NCI-H2227 (cell line): Measurements from ENCODE around the gene RIMOC1.

Source experiments
- DNase-seq: peaks from one replicate; lab custom pipeline; 2025; ENCODE audit not compliant: unreplicated experiment; lab: John Stamatoyannopoulos, UW

RIMOC1 gene, protein sequence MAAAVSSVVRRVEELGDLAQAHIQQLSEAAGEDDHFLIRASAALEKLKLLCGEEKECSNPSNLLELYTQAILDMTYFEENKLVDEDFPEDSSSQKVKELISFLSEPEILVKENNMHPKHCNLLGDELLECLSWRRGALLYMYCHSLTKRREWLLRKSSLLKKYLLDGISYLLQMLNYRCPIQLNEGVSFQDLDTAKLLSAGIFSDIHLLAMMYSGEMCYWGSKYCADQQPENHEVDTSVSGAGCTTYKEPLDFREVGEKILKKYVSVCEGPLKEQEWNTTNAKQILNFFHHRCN

GRCh38 chr5:41903892-41904799 lies at the start of gene RIMOC1:
Gene RIMOC1 (plus strand): TSS chr5:41904344. CDS start chr5:41904368, 24 bp downstream.
- DNase-seq = peak; percentile 100

DNA sequence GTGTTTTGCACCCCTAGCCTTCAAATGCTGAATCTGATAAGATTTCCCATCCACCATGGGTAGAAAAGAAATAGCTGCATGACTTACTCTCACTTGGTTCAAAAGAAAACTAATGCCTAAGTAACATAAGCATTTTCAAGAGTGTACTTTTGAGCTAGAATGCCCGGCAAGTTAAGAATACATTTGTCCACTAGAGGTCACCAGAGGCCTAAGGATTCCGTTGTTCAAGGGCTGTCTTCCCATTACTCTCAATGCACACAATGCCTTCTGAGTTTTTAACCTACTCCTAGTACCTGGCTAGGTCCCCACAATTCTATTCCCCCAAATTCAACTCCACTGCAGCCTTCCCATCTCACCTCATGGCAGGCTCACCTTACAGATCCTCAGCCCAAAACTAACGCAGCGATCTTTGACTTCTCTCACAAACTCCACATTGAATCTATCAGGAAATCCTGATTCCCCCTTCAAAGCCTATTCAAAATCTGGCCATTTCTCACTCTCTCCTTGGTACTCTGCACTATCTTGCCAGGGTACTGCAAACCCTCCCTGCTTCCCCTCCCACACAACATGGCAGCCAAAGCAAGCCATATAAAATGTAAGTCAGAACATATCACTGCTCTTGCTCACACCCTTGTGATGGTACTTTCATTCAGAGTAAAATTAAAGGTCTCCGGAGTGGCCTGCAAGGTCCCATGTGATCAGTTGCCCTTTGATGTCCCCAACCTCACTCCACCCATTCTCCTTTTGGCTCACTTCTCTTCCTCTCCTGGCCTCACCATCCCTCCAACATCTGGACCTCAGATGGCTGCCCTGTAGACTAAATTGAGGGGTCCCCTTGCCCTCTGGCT lies 47.3 kb upstream of the RIMOC1 start:
- peak; percentile 87 for DNase-seq

GRCh38 chr5:41857989-41858388 lies 46.2 kb upstream of the RIMOC1 start:
- no peak for DNase-seq

- DNase-seq = no peak
These were observed 45.3 kb upstream of the RIMOC1 start for GRCh38 chr5:41858890-41859289.

- no peak for DNase-seq
These were observed 40.2 kb upstream of the RIMOC1 start for GRCh38 chr5:41863871-41864486.

DNA sequence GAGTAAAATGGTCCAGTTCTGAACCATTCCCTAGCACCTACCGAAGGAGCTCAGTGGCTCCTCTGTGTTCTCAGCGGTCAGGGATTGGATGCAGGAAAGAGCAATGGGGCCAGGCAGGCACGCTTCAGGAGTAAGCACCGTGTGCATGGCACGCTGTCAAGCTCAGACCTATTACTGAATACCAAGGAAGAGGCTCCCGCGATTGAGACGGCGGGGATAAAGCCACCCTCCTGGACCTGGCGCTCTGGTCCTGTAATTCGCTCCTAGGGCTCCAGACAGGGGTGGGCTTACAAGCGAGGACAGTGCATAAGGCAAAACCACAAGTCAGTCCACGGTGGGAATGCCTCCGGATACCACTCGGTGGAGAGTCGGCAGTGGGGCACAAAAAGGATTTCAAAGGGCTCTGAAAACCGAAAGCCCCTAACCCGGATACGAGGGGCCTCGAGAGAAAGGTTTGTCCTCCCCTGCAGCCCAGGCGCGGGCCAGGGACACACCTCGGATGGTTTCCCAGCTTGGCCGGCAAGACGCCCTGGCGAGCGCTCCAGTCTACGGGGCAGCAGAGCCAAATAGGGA lies 34.9 kb upstream of the RIMOC1 start:
- DNase-seq = peak; percentile 63

DNA sequence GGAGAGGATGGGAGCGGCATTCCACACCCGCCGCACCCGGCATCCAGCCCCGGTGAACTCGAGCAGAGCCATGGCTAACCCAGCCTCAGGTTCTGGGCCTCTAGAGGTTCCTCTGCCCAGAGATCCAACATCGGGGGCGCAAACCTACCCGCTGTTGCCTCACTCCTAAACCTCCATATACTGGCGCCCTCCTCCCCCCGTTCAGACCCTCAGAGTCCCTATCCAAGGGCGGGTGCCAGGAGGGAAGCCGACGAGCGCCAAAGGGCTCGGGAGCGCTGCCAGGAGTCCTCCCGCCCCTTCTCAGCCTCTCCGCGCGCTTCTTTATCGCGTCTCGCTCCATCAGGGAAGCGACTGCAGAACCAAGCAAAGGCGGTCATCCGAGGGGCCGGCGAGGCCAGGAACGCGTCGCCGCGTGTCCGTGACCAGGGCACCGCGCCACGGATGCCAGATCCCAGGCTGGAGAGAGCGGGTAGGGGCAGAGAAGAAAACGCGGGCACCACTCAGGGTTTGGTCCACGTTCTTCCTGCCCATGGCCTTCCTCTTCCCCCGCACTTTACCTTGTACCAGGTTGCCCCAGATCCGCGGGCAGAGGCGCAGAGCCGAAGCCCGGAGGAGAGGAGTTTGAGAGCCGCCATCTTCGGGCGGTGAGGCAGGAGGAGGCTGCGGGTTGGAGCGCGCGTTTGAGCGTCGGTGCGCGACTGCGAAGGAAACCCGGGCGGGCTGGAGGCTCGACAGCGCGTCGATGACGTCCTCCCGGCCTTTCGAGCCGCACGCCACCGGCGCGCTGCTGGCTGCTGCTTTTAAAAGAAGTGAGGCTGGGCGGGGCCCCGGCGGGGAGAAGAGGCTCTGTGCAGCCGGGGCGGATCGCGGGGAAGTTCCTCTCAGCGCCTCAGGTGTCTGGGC lies 34.2 kb upstream of the RIMOC1 start, which contains the start of gene OXCT1:
Gene OXCT1, minus strand, starts transcription at position 702 of the 903 bp plus-strand sequence. Its CDS starts 67 bp downstream, at position 635.
- peak; percentile 97 for DNase-seq

DNA sequence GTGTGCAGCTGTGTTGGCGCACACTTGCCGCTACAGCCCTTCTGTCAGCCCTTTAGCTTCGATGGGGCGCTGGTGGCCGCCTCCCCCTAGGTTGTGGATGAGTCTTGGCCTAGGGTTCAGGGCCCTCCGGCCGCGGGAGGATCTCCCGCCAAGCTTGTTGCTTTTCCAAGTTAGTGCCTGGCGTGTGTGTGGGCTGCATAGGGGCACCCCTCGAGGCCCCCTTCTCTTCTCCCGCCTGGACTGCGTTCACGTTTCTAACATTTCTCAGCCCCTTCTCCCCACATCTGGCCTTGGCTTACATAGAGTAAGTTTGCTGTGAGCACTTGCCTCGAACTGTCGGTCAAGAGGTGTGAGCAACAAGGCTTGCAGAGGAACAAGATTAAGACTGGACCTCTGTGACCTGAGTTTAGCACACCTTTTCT lies 33.5 kb upstream of the RIMOC1 start:
- peak; percentile 53 for DNase-seq

DNA sequence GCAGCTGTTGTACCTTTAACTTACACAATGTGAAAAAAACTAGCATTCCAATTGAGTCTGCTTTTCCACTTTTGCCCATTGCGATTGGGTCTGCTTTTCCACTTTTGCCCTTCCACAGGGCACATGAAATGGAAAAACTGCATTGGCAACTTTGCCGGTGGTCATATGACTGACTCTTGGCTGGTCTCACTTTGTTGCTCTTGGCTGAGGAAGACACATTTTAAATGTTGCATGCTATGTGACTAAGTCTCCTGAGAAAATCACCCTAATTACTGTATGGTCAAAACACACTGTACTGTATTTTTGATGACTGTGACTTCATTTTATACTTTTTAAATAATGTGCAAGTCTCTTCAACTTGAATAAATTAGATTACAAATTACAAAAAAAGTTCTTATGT lies 32.3 kb upstream of the RIMOC1 start:
- DNase-seq = no peak

- DNase-seq = no peak
These were observed 29.6 kb upstream of the RIMOC1 start for GRCh38 chr5:41874512-41875060.

GRCh38 chr5:41875121-41875520 lies 29.0 kb upstream of the RIMOC1 start:
- no peak for DNase-seq

DNA sequence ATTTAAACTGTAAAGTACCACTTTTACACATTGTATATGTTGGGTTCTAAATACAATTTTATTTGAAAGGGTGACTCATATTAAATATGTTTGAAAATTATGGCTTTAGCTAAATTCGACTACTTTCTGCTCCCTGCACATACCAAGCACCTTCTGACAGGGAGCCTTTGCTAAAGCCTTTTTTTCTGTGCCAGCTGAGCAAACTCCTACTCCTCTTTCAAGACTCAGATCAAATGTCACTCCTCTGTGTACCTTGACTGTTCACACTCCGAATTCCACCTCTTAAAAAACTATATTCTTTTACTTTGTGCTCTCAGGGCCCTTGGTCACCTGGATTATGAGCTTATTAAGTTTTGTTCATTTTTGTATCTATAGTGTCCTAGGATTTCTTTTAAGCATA lies 27.5 kb upstream of the RIMOC1 start:
- DNase-seq = no peak

GRCh38 chr5:41877408-41877807 lies 26.7 kb upstream of the RIMOC1 start:
- DNase-seq = no peak

DNA sequence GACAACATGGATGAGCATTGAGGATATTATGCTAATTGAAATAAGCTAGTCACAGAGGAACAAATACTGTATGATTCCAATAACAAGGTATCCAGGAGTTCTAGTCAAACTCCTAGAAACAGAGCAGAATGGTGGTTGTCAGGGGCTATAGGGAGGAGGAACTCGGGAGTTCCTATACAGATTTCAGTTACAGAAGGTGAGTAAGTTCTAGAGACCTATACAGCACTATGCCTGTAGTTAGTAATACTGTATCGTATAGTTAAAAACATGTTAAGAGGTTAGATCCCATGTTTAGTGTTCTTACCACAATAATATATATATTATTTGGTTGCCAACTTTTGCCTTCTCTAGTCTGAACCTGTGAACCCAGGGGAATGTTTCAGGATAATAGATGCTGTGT lies 26.0 kb upstream of the RIMOC1 start:
- DNase-seq = no peak

DNA sequence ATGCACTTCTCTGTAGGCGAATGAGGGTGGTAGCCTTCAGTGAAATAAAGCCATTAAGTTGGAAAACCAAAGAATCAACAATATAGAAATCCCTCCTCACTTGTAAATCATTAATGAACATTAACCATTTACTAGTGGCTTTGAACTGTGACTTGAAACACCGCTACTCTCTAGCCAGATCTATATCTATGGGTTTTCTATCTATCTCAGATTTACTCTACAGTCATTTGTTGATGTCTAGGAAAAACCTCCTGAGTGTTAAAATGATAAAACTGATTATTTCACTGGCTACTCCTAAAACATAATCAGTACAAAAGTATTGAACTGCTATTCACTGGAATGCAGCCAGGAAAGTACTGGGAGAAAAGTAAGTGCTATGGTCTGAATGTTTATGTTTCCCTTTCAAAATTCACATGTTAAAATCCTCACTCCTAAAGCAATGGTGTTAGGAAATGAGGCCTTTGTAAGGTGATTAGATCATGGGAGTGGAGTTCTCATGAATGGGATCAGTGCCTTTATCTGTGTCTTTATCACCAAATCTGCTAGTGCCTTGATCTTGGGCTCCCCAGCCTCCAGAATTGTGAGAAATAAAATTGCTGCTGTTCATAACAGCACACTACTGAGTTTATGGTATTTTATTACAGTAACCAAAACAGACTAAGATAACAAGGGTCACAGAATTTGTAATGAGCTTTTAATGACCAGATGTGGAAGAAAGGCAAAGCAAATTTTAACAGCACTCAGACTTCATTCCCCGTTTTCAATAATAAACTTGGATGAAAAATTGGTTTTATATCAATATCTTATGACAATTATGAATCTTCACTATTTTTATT lies 25.3 kb upstream of the RIMOC1 start:
- no peak for DNase-seq

GRCh38 chr5:41882765-41883164 lies 21.4 kb upstream of the RIMOC1 start:
- DNase-seq = no peak

DNA sequence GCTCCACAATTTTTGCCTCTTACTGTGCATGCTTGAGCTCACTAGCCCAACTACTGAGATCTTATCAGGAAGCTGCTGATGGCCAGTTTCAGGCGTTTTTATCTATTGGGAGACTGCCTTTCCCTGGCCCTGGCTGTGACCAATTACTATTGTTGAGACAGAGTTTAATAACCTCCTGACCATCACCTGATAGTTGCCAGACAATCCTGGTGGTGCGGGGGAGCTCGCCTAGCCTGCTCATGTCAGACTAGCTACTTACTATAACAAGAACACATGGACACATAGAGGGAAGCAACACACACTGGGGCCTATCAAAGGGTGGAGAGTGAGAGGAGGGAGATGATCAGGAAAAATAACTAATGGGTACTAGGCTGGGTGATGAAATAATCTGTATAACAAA lies 20.9 kb upstream of the RIMOC1 start:
- DNase-seq = no peak

- DNase-seq = no peak
These were observed 20.2 kb upstream of the RIMOC1 start for GRCh38 chr5:41883936-41884335.
